H1 (cell line): Measurements from ENCODE around the gene TAAR1. TPM values are rescaled to one million over a fixed set of nuclear protein-coding genes. Genes with fewer than 3 reads are reported as not detected.

Source experiments
- ATF2 ChIP-seq: IDR thresholded peaks from 2 replicates; pipeline ENCODE4 v1.6.1; 2012; ENCODE audit warnings: low read length, inconsistent platforms
- BCL11A ChIP-seq, 2 experiments: IDR thresholded peaks; one replicate each; pipeline ENCODE4 v1.6.1; 2011; ENCODE audit warnings: low read depth in 2 of 2, low read length in 2 of 2, mild to moderate bottlenecking in 2 of 2
- CBX5 ChIP-seq: fragments of 300-800, 300-1000 bp; sonication (generic); IDR thresholded peaks from 2 replicates; pipeline ENCODE4 v1.7.1; 2016; ENCODE audit warnings: antibody characterized with exemption, low read length, low read depth
- CHD7 ChIP-seq: fragments of 300-600 bp; sonication (generic); IDR thresholded peaks from 2 replicates; pipeline ENCODE4 v1.7.1; 2012; ENCODE audit warnings: low read length, moderate library complexity, mild to moderate bottlenecking, inconsistent platforms; ENCODE audit not compliant: insufficient replicate concordance
- E2F6 ChIP-seq: IDR thresholded peaks from 2 replicates; pipeline ENCODE4 v1.6.1; 2012; ENCODE audit warnings: inconsistent platforms
- GTF2F1 ChIP-seq: IDR thresholded peaks from 2 replicates; pipeline ENCODE4 v1.6.1; 2012; ENCODE audit warnings: low read depth, low read length, improper control_type of control experiment, borderline replicate concordance
- NRF1 ChIP-seq: IDR thresholded peaks from 2 replicates; pipeline ENCODE4 v1.6.1; 2011; ENCODE audit warnings: mild to moderate bottlenecking, low read depth, low read length, improper control_type of control experiment
- POU5F1 ChIP-seq: IDR thresholded peaks from 2 replicates; pipeline ENCODE4 v1.6.1; 2011; ENCODE audit warnings: low read depth, mild to moderate bottlenecking, low read length, moderate library complexity
- RBBP5 ChIP-seq: IDR thresholded peaks from 2 replicates; pipeline ENCODE4 v1.7.1; 2012; ENCODE audit warnings: low read depth, mild to moderate bottlenecking, inconsistent platforms, low read length, moderate library complexity, borderline replicate concordance
- polyA plus RNA-seq, 7 experiments: library from polyadenylated mRNA; depleted of rRNA in 3 of 7; stranded (reverse) in 5 of 7; unstranded in 2 of 7; fragments of >200 nt in 5 of 7; fragments of 200-250 nt in 2 of 7; gene quantifications; 1 replicate in 5 of 7; 2 replicates in 1 of 7; 4 replicates in 1 of 7; pipeline versions ENCODE4 v1.2.1 to v1.2.3, GENCODE V29; 2011 to 2013; ENCODE audit warnings: missing spikeins in 2 of 7, mixed read lengths in 2 of 7
- total RNA-seq: library from RNA; stranded (reverse); fragmentation: NEBNext Ultra II Directional; extraction: Animal tissue kit (Norgen Biotek cat#: 25700); gene quantifications from 2 replicates; pipeline ENCODE4 v1.2.1, GENCODE V29; 2021

The TAAR1 gene
- total and polyA plus RNA-seq, 2 of the 8 experiments (the other 6 are each of a cell fraction or from before 2014, with no cell fraction given): not detected

GRCh38 chr6:132684272-132684671 is 25.3 kb upstream of the TAAR1 start (continued):
- no peak for TF ChIP-seq CHD7
- TF ChIP-seq BCL11A (IDR thresholded peaks at IDR 0.05; ENCODE audit: low read depth in 2 of 2, low read length in 2 of 2): no peak
- TF ChIP-seq ATF2: no peak
- TF ChIP-seq POU5F1: no peak
- TF ChIP-seq NRF1: no peak
- no peak for TF ChIP-seq E2F6
- no peak for TF ChIP-seq CBX5
- TF ChIP-seq RBBP5: no peak
- no peak for TF ChIP-seq GTF2F1
